DMS79 (cell line): ENCODE measurements around the gene SCN8A.

ENCODE experiments used
- DNase-seq: peaks from one replicate; lab custom pipeline; 2025; lab: John Stamatoyannopoulos, UW

The SCN8A gene

GRCh38 chr12:51717326-51717925, 126.4 kb downstream of the SCN8A start:
- no peak for DNase-seq

- DNase-seq: no peak
Measured at GRCh38 chr12:51721282-51721940, 130.4 kb downstream of the SCN8A start.

- DNase-seq: no peak
Measured at GRCh38 chr12:51722431-51722830, 131.4 kb downstream of the SCN8A start.

- DNase-seq: no peak
Measured at GRCh38 chr12:51726161-51726560, 135.1 kb downstream of the SCN8A start.

- no peak for DNase-seq
Measured at GRCh38 chr12:51726931-51727330, 135.9 kb downstream of the SCN8A start.

- no peak for DNase-seq
Measured at GRCh38 chr12:51729331-51729730, 138.3 kb downstream of the SCN8A start.

GRCh38 chr12:51730745-51731144, 139.7 kb downstream of the SCN8A start:
- DNase-seq: no peak

- no peak for DNase-seq
Measured at GRCh38 chr12:51740536-51740935, 149.5 kb downstream of the SCN8A start.

GRCh38 chr12:51744235-51744634, 153.2 kb downstream of the SCN8A start:
- DNase-seq: no peak

GRCh38 chr12:51744957-51745356, 153.9 kb downstream of the SCN8A start:
- no peak for DNase-seq

GRCh38 chr12:51746416-51746815, 155.4 kb downstream of the SCN8A start:
- DNase-seq: no peak

- DNase-seq: no peak
Measured at GRCh38 chr12:51748235-51748634, 157.2 kb downstream of the SCN8A start.

GRCh38 chr12:51749206-51749985, 158.4 kb downstream of the SCN8A start:
- no peak for DNase-seq

GRCh38 chr12:51749986-51750317, 158.9 kb downstream of the SCN8A start:
- DNase-seq: no peak

GRCh38 chr12:51751661-51752060, 160.6 kb downstream of the SCN8A start:
- DNase-seq: no peak

GRCh38 chr12:51752234-51752889, 161.3 kb downstream of the SCN8A start:
- DNase-seq: no peak

- no peak for DNase-seq
Measured at GRCh38 chr12:51753980-51754675, 163.1 kb downstream of the SCN8A start.

GRCh38 chr12:51755251-51755650, 164.2 kb downstream of the SCN8A start:
- DNase-seq: no peak

- no peak for DNase-seq
Measured at GRCh38 chr12:51759175-51759574, 168.1 kb downstream of the SCN8A start.

- no peak for DNase-seq
Measured at GRCh38 chr12:51759695-51760094, 168.7 kb downstream of the SCN8A start.

- no peak for DNase-seq
Measured at GRCh38 chr12:51760231-51760630, 169.2 kb downstream of the SCN8A start.

GRCh38 chr12:51763743-51764142, 172.7 kb downstream of the SCN8A start:
- DNase-seq: no peak
